Ovary (tissue), 3 donors: ENCODE results near the gene PARD3.

Source experiments
- CTCF ChIP-seq, 3 donors: fragments of 450-650 bp in 2 of 3; fragments of 200-600 bp in 1 of 3; IDR thresholded peaks; one replicate each; pipeline versions ENCODE4 v1.5.1 to v1.8.0; 2016 to 2022; ENCODE audit warnings: antibody characterized with exemption in 3 of 3, mild to moderate bottlenecking in 1 of 3
- POLR2A ChIP-seq: fragments of 450-650 bp; IDR thresholded peaks from one replicate; pipeline ENCODE4 v1.6.1; 2017; ENCODE audit warnings: antibody characterized with exemption, mild to moderate bottlenecking, moderate library complexity
- donor health status: DM: no; HTN: no; CAD: no.

- TF ChIP-seq POLR2A (no peak), CTCF (IDR thresholded peaks at IDR 0.05) (no peak)
Observed at GRCh38 chr10:34359435-34359813, 455.7 kb downstream of the PARD3 start.
